BLaER1 treated with 17β-estradiol and CSF1 and Interleukin-3, amounts not matched to agents 10 nM and 100 nM (cell line): ENCODE results near the gene TAS2R4.
A peak's percentile ranks its signal among the peaks of the same experiment; 100 is the strongest.
"Not testable (repeated sequence)": the region's sequence is repeated elsewhere in the genome, so short reads cannot be mapped to it uniquely, and the experiment has no call there.

Source experiments
- H3K27ac ChIP-seq, 11 experiments: shearing (Covaris generic); formaldehyde crosslinking; 2 replicates each; pipeline ENCODE4 v1.8.1; 2022
- H3K27me3 ChIP-seq, 11 experiments: shearing (Covaris generic); formaldehyde crosslinking; 2 replicates each; pipeline ENCODE4 v1.8.1; 2022
- H3K36me3 ChIP-seq, 11 experiments: shearing (Covaris generic); formaldehyde crosslinking; 2 replicates each; pipeline ENCODE4 v1.8.1; 2022
- H3K4me1 ChIP-seq, 10 experiments: shearing (Covaris generic); formaldehyde crosslinking; 2 replicates each; pipeline ENCODE4 v1.8.1; 2022
- H3K4me2 ChIP-seq, 11 experiments: shearing (Covaris generic); formaldehyde crosslinking; 2 replicates each; pipeline ENCODE4 v1.8.1; 2022
- H3K4me3 ChIP-seq, 10 experiments: shearing (Covaris generic); formaldehyde crosslinking; 2 replicates each; pipeline ENCODE4 v1.8.1; 2022
- H3K9ac ChIP-seq, 11 experiments: shearing (Covaris generic); formaldehyde crosslinking; 2 replicates each; pipeline ENCODE4 v1.8.1; 2022
- H3K9me3 ChIP-seq, 11 experiments: shearing (Covaris generic); formaldehyde crosslinking; replicated peaks in 1 of 11; 2 replicates each; pipeline ENCODE4 v1.8.1; 2022
- H4K20me1 ChIP-seq, 11 experiments: shearing (Covaris generic); formaldehyde crosslinking; 2 replicates each; pipeline ENCODE4 v1.8.1; 2022
- Cebpa-rat ChIP-seq, 11 experiments: shearing (Covaris generic); IDR thresholded peaks; 2 replicates each; pipeline ENCODE4 v1.8.1; 2022

TAS2R4 gene

GRCh38 chr7:141744131-141744530, 32.3 kb upstream of the TAS2R4 start:
- no peak for TF ChIP-seq Cebpa-rat (IDR thresholded peaks at IDR 0.05)
- H3K9me3 ChIP-seq = peaks cover 2 to 9% (median 7%) of the 10 kb centered on the region in 11 experiments; a peak in 19 of 22 replicates

GRCh38 chr7:141748396-141748795, 28.1 kb upstream of the TAS2R4 start:
- no peak overlapping the region for H3K4me2 ChIP-seq
- H3K9ac ChIP-seq = no peak overlapping the region
- H3K36me3 ChIP-seq = peaks cover 93 to 100% (median 99%) of the 10 kb centered on the region in 11 experiments
- no peaks in the 10 kb centered on the region for H3K27me3 ChIP-seq
- no peak overlapping the region for H3K27ac ChIP-seq
- peaks cover 0 to 14% (median 0%) of the 10 kb centered on the region in 11 experiments; a peak in 2 of 22 replicates for H4K20me1 ChIP-seq
- H3K4me3 ChIP-seq = no peak overlapping the region
- no peaks in the 10 kb centered on the region for H3K4me1 ChIP-seq
- peaks cover 41 to 51% (median 47%) of the 10 kb centered on the region in 11 experiments for H3K9me3 ChIP-seq
- no peak for TF ChIP-seq Cebpa-rat (IDR thresholded peaks at IDR 0.05)

More at GRCh38 chr7:141744131-141744530, 32.3 kb upstream of the TAS2R4 start:
- Histone ChIP-seq H3K4me3 (no peak overlapping the region), H3K9ac (no peak overlapping the region), H4K20me1 (peaks cover 0 to 43% (median 4%) of the 10 kb centered on the region in 11 experiments; a peak in 6 of 22 replicates), H3K36me3 (peaks cover 89 to 100% (median 98%) of the 10 kb centered on the region in 11 experiments), H3K4me2 (no peak overlapping the region), H3K27ac (no peak overlapping the region), H3K27me3 (no peaks in the 10 kb centered on the region), H3K4me1 (peaks cover 11 to 22% (median 17%) of the 10 kb centered on the region in 10 experiments)

GRCh38 chr7:141751904-141752303, 24.6 kb upstream of the TAS2R4 start:
- H4K20me1 ChIP-seq, H3K4me1 ChIP-seq, H3K27ac ChIP-seq, H3K27me3 ChIP-seq, H3K4me2 ChIP-seq, H3K9ac ChIP-seq: not testable (repeated sequence)
- H3K9me3 ChIP-seq = peaks cover 41 to 53% (median 47%) of the 10 kb centered on the region in 11 experiments
- peak overlapping the region in 7 of 10 experiments; percentile 19 to 51 (median 31); a peak in 11 of 20 replicates for H3K4me3 ChIP-seq
- H3K36me3 ChIP-seq = peaks cover 90 to 100% (median 99%) of the 10 kb centered on the region in 11 experiments

- H3K27me3 ChIP-seq = no peaks in the 10 kb centered on the region
- no peak overlapping the region for H3K4me2 ChIP-seq
- H3K27ac ChIP-seq = no peak overlapping the region
- H3K4me3 ChIP-seq = no peak overlapping the region; a peak in 2 of 20 replicates
- no peak for TF ChIP-seq Cebpa-rat (IDR thresholded peaks at IDR 0.05)
- no peak overlapping the region for H3K9ac ChIP-seq
- peaks cover 91 to 100% (median 99%) of the 10 kb centered on the region in 11 experiments for H3K36me3 ChIP-seq
- H4K20me1 ChIP-seq = peaks cover 0 to 3% (median 0%) of the 10 kb centered on the region in 11 experiments; a peak in 3 of 22 replicates
- H3K4me1 ChIP-seq = no peaks in the 10 kb centered on the region
- H3K9me3 ChIP-seq = peaks cover 41 to 53% (median 47%) of the 10 kb centered on the region in 11 experiments
These were observed 23.8 kb upstream of the TAS2R4 start for GRCh38 chr7:141752634-141753033.

GRCh38 chr7:141754939-141755338, 21.5 kb upstream of the TAS2R4 start:
- H3K36me3 ChIP-seq = peaks cover 90 to 100% (median 97%) of the 10 kb centered on the region in 11 experiments
- H3K4me3 ChIP-seq = no peak overlapping the region
- no peaks in the 10 kb centered on the region for H3K27me3 ChIP-seq
- H3K9me3 ChIP-seq = peaks cover 30 to 36% (median 34%) of the 10 kb centered on the region in 11 experiments
- H3K4me2 ChIP-seq = no peak overlapping the region
- TF ChIP-seq Cebpa-rat (IDR thresholded peaks at IDR 0.05) = no peak
- no peak overlapping the region for H3K9ac ChIP-seq
- no peak overlapping the region for H3K27ac ChIP-seq
- H4K20me1 ChIP-seq = peaks cover 0 to 3% (median 0%) of the 10 kb centered on the region in 11 experiments; a peak in 3 of 22 replicates
- H3K4me1 ChIP-seq = no peaks in the 10 kb centered on the region

GRCh38 chr7:141763797-141764196, 12.7 kb upstream of the TAS2R4 start, which contains the start of gene TAS2R3:
TAS2R3 (plus strand) TSS chr7:141764097; CDS start chr7:141764159, 62 bp downstream.
- no peaks in the 10 kb centered on the region for H4K20me1 ChIP-seq
- H3K9me3 ChIP-seq = 0 out of 22 replicates have a peak, but pooled peaks cover 0 to under 1% (median 0%) of the 10 kb centered on the region in 11 experiments
- H3K9ac ChIP-seq = no peak within 1 kb of the TSS
- H3K27me3 ChIP-seq = no peaks in the 10 kb centered on the region
- H3K27ac ChIP-seq = no peak within 1 kb of the TSS
- no peak within 1 kb of the TSS for H3K4me3 ChIP-seq
- H3K4me2 ChIP-seq = no peak within 1 kb of the TSS
- peaks cover 51 to 78% (median 62%) of the 10 kb centered on the region in 11 experiments for H3K36me3 ChIP-seq
- no peaks in the 10 kb centered on the region; a peak in 1 of 20 replicates for H3K4me1 ChIP-seq
- TF ChIP-seq Cebpa-rat (IDR thresholded peaks at IDR 0.05) = no peak

- H3K27ac ChIP-seq, H3K4me3 ChIP-seq, H3K4me2 ChIP-seq, H3K27me3 ChIP-seq, H4K20me1 ChIP-seq, H3K4me1 ChIP-seq, H3K9ac ChIP-seq: not testable (repeated sequence)
- Histone ChIP-seq H3K36me3 (peaks cover 0 to 20% (median 11%) of the 10 kb centered on the region in 11 experiments; a peak in 17 of 22 replicates), H3K9me3 (peaks cover 0 to 12% (median 5%) of the 10 kb centered on the region in 11 experiments; a peak in 11 of 22 replicates)
These were observed 6.3 kb upstream of the TAS2R4 start for GRCh38 chr7:141770083-141770583.

GRCh38 chr7:141785706-141786552, 9.5 kb downstream of the TAS2R4 start:
- H3K27me3 ChIP-seq = no peaks in the 10 kb centered on the region
- H3K27ac ChIP-seq = peak overlapping the region in 1 of 11 experiments; percentile 10; a peak in 2 of 22 replicates
- peaks cover 0 to 6% (median 0%) of the 10 kb centered on the region in 11 experiments; a peak in 1 of 22 replicates for H3K9me3 ChIP-seq
- no peak for TF ChIP-seq Cebpa-rat (IDR thresholded peaks at IDR 0.05)
- no peak overlapping the region for H3K9ac ChIP-seq
- peaks cover 14 to 22% (median 15%) of the 10 kb centered on the region in 10 experiments for H3K4me1 ChIP-seq
- H3K36me3 ChIP-seq = peaks cover 10 to 32% (median 19%) of the 10 kb centered on the region in 11 experiments; a peak in 20 of 22 replicates
- peaks cover 0 to 2% (median 0%) of the 10 kb centered on the region in 11 experiments; a peak in 1 of 22 replicates for H4K20me1 ChIP-seq
- H3K4me3 ChIP-seq = no peak overlapping the region
- H3K4me2 ChIP-seq = no peak overlapping the region

GRCh38 chr7:141788296-141788695, 11.8 kb downstream of the TAS2R4 start:
- peaks cover 14 to 32% (median 22%) of the 10 kb centered on the region in 11 experiments; a peak in 20 of 22 replicates for H3K36me3 ChIP-seq

More at GRCh38 chr7:141788296-141788695, 11.8 kb downstream of the TAS2R4 start:
- peak overlapping the region in 1 of 11 experiments; percentile 39; a peak in 1 of 22 replicates for H3K9ac ChIP-seq
- peak overlapping the region in 4 of 11 experiments; percentile 30 to 56 (median 42); a peak in 2 of 22 replicates for H3K27ac ChIP-seq
- peaks cover 14 to 22% (median 16%) of the 10 kb centered on the region in 10 experiments for H3K4me1 ChIP-seq
- no peak for TF ChIP-seq Cebpa-rat (IDR thresholded peaks at IDR 0.05)
- H3K27me3 ChIP-seq = no peaks in the 10 kb centered on the region
- H3K4me2 ChIP-seq = peak overlapping the region in 10 of 11 experiments; percentile 19 to 67 (median 42); a peak in 19 of 22 replicates
- H4K20me1 ChIP-seq = peaks cover 0 to 2% (median 0%) of the 10 kb centered on the region in 11 experiments; a peak in 1 of 22 replicates
- no peak overlapping the region for H3K4me3 ChIP-seq
- H3K9me3 ChIP-seq = peaks cover 0 to 7% (median 0%) of the 10 kb centered on the region in 11 experiments; a peak in 1 of 22 replicates
